ENCODE data around the gene TSPAN3. TPM values are rescaled to one million over a fixed set of nuclear protein-coding genes. Genes with fewer than 3 reads are reported as not detected.

Gene TSPAN3
- total RNA-seq, 1 donor from 2014 or later = 288 TPM

- DNase-seq (ENCODE audit: extremely low spot score, unreplicated experiment) = no peak
- Mint-ChIP-seq H3K4me3 (no peak overlapping the region), H3K36me3 (no peaks in the 10 kb centered on the region), H3K4me1 (ENCODE audit: unreplicated experiment) (peaks cover 11% of the 10 kb centered on the region), H3K27me3 (no peaks in the 10 kb centered on the region), H3K27ac (no peak overlapping the region), H3K9me3 (no peaks in the 10 kb centered on the region)
- TF ChIP-seq CTCF (conservative IDR thresholded peaks at IDR 0.05) = no peak
Measured at GRCh38 chr15:77075528-77075927, 4.6 kb upstream of the TSPAN3 start.

DNA sequence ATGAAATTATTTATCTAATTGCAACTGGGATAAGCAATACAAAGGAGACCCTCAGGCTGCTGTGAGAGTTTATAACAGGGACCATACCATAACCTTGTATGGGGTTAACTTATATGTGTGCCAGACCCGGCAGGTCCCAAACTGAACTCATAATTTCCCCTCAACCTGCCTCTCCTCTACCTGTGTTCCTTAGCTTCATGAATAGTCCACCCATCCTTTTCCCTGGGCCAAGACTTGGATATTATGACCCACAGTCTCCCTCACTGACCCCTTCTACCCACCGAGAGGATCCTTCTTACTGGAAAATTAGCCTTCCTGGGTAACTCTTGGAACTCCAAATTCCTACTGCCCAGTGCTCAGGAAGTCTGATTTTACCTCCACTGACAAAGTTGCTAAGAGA, 3.4 kb upstream of the TSPAN3 start:
- no peaks in the 10 kb centered on the region for H3K9me3 Mint-ChIP-seq
- no peak for DNase-seq (ENCODE audit: extremely low spot score, unreplicated experiment)
- H3K4me1 Mint-ChIP-seq (ENCODE audit: unreplicated experiment) = peaks cover 16% of the 10 kb centered on the region
- H3K27me3 Mint-ChIP-seq = no peaks in the 10 kb centered on the region
- no peak overlapping the region for H3K27ac Mint-ChIP-seq
- peaks cover 5% of the 10 kb centered on the region for H3K36me3 Mint-ChIP-seq
- H3K4me3 Mint-ChIP-seq = no peak overlapping the region
- TF ChIP-seq CTCF (conservative IDR thresholded peaks at IDR 0.05) = no peak

- peak overlapping the region; percentile 62 for H3K4me3 Mint-ChIP-seq
- no peaks in the 10 kb centered on the region for H3K9me3 Mint-ChIP-seq
- TF ChIP-seq CTCF (conservative IDR thresholded peaks at IDR 0.05) = no peak
- H3K36me3 Mint-ChIP-seq = peaks cover 16% of the 10 kb centered on the region
- peaks cover 38% of the 10 kb centered on the region for H3K4me1 Mint-ChIP-seq (ENCODE audit: unreplicated experiment)
- H3K27ac Mint-ChIP-seq = peak overlapping the region; percentile 81
- DNase-seq (ENCODE audit: extremely low spot score, unreplicated experiment) = no peak
- no peaks in the 10 kb centered on the region for H3K27me3 Mint-ChIP-seq
Measured at GRCh38 chr15:77071305-77072223, 655 bp upstream of the TSPAN3 start.

- Mint-ChIP-seq H3K36me3 (peaks cover 17% of the 10 kb centered on the region), H3K4me3 (peak overlapping the region; percentile 97), H3K9me3 (no peaks in the 10 kb centered on the region), H3K4me1 (ENCODE audit: unreplicated experiment) (peaks cover 40% of the 10 kb centered on the region), H3K27ac (peak overlapping the region; percentile 92), H3K27me3 (no peaks in the 10 kb centered on the region)
- no peak for TF ChIP-seq CTCF (conservative IDR thresholded peaks at IDR 0.05)
- DNase-seq (ENCODE audit: extremely low spot score, unreplicated experiment) = peak; percentile 76
Measured at GRCh38 chr15:77070180-77070494, 772 bp downstream of the TSPAN3 start.

DNA sequence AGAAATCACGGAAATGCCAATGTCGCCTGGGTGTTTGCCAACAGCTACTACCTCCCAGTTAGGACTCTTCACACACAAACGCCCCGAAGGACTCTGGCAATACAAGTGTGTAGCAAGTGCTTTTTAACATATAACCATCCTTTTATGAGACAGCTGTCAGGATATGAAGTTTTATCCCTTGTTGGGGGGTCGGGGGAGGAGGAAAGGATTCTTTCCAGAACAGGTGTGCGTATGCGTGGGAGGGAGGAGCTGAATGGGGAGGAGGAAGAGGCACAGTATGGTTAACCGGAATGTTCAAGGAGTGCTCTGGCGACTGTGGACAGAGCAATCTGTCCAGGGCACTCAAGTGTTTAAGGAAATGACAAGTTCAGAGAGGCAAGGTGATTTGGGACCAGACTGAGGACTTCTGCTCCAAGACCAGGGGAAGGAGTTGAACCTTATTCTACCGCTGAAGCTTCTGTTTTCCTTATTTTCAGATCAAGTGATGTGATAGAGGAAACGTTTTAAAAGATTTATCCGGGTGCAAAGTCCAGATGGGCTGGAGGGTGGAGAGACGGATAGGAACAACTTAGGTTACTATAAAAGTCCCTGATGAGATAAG, 1.3 kb downstream of the TSPAN3 start:
- peak overlapping the region; percentile 97 for H3K4me3 Mint-ChIP-seq
- peak overlapping the region; percentile 92 for H3K27ac Mint-ChIP-seq
- H3K4me1 Mint-ChIP-seq (ENCODE audit: unreplicated experiment) = peaks cover 45% of the 10 kb centered on the region
- peaks cover 17% of the 10 kb centered on the region for H3K36me3 Mint-ChIP-seq
- DNase-seq (ENCODE audit: extremely low spot score, unreplicated experiment) = no peak
- H3K27me3 Mint-ChIP-seq = no peaks in the 10 kb centered on the region
- no peak for TF ChIP-seq CTCF (conservative IDR thresholded peaks at IDR 0.05)
- H3K9me3 Mint-ChIP-seq = no peaks in the 10 kb centered on the region
